Ovary (tissue), 9 donors: ENCODE measurements around the gene TMEM200A. TPM values are rescaled to one million over a fixed set of nuclear protein-coding genes. Genes with fewer than 3 reads are reported as not detected.

ENCODE experiments used
- DNase-seq, 5 donors: peaks; one replicate each; pipeline ENCODE4 v3.0.0-alpha.2; 2019 to 2020
- H3K27ac ChIP-seq, 2 donors: fragments of 200-600 bp; one replicate each; pipeline versions ENCODE4 v1.5.1 to v1.8.0; 2019 to 2022
- H3K27me3 ChIP-seq: fragments of 200-600 bp; one replicate; pipeline ENCODE4 v1.8.0; 2022
- H3K36me3 ChIP-seq: fragments of 200-600 bp; sonication (generic); one replicate; pipeline ENCODE4 v1.5.1; 2019
- H3K4me1 ChIP-seq: one replicate; pipeline ENCODE4 v1.8.1; 2013; ENCODE audit warnings: mild to moderate bottlenecking, moderate library complexity; ENCODE audit not compliant: insufficient read depth
- H3K4me3 ChIP-seq: fragments of 200-600 bp; sonication (generic); one replicate; pipeline ENCODE4 v1.5.1; 2017
- H3K9me3 ChIP-seq, 2 donors: fragments of 200-600 bp in 1 of 2; sonication (generic) in 1 of 2; one replicate each; pipeline versions ENCODE4 v1.5.1 to v1.8.1; 2013 to 2019; ENCODE audit warnings: mild to moderate bottlenecking in 1 of 2, moderate library complexity in 1 of 2
- CTCF ChIP-seq, 3 donors: fragments of 450-650 bp in 2 of 3; fragments of 200-600 bp in 1 of 3; IDR thresholded peaks; one replicate each; pipeline versions ENCODE4 v1.5.1 to v1.8.0; 2016 to 2022; ENCODE audit warnings: antibody characterized with exemption in 3 of 3, mild to moderate bottlenecking in 1 of 3
- EP300 ChIP-seq: sonication (generic); formaldehyde crosslinking; IDR thresholded peaks from one replicate; pipeline ENCODE4 v1.6.1; 2017; ENCODE audit warnings: antibody characterized with exemption
- POLR2A ChIP-seq: fragments of 450-650 bp; IDR thresholded peaks from one replicate; pipeline ENCODE4 v1.6.1; 2017; ENCODE audit warnings: antibody characterized with exemption, mild to moderate bottlenecking, moderate library complexity
- WGBS, 3 donors: extraction: QIAGEN DNeasy Blood & Tissue Kit in 1 of 3; methylation state at CpG; one replicate each; pipeline versions ENCODE4 v1.1.5 to v1.1.7; 2013 to 2017; 5-methylcytosine and 5-hydroxymethylcytosine counted together
- intact Hi-C, 4 donors: fragments of 100-400 bp; cut with DNase I; formaldehyde crosslinking; loops; one replicate each; pipeline versions ENCODE4 v1.11.0 to v1.15.1; 2022 to 2023
- polyA plus RNA-seq, 2 donors: library from polyadenylated mRNA; stranded (reverse); fragments of 200-250 nt in 1 of 2; fragments of 350-450 nt in 1 of 2; fragmentation: Illumina TruSeq in 1 of 2; extraction: RNeasy Lipid Tissue Mini Kit (QIAGEN cat#74804) in 1 of 2; gene quantifications; one replicate each; pipeline ENCODE4 v1.2.3, GENCODE V29; 2013 to 2014
- total RNA-seq, 7 donors: library from RNA; depleted of rRNA in 2 of 7; stranded (reverse); fragments of >200 nt in 2 of 7; fragmentation: NEBNext Ultra II Directional in 3 of 7; extraction: Animal tissue kit (Norgen Biotek cat#: 25700) in 3 of 7; gene quantifications; one replicate each; pipeline versions ENCODE4 v1.1.0 to v1.2.4, GENCODE V29; 2016 to 2023
- donor health status: DM: no; HTN: no; CAD: no; lungs with moderate emphysema.
- donor health status: DM: no; HTN: no; CAD: no.
- donor health status: Bipolar disorder and iron deficiency.
- donor health status: DM: yes; HTN: yes; CAD: no.
- donor health status: DM: no; HTN: no; CAD: no.
- donor health status: DM: yes; HTN: yes; CAD: no.

TMEM200A gene
- total and polyA plus RNA-seq, 9 donors = 8.2 to 32.5 (median 17.7) TPM

GRCh38 chr6:130473886-130474285, 108.1 kb downstream of the TMEM200A start:
- intact Hi-C loops = no loop called here

GRCh38 chr6:130482645-130483390, 117.0 kb downstream of the TMEM200A start:
- intact Hi-C loops = no loop called here

More at GRCh38 chr6:130473886-130474285, 108.1 kb downstream of the TMEM200A start:
- no peaks in the 10 kb centered on the region for H3K36me3 ChIP-seq
- no peak overlapping the region for H3K27ac ChIP-seq
- TF ChIP-seq POLR2A (no peak), CTCF (IDR thresholded peaks at IDR 0.05) (no peak), EP300 (no peak)
- H3K4me3 ChIP-seq = no peak overlapping the region
- WGBS, 3 donors = 86 to 91% (median 87%) methylated on average over 5 of the region's 5 CpGs
- H3K27me3 ChIP-seq = no peaks in the 10 kb centered on the region
- no peaks in the 10 kb centered on the region for H3K9me3 ChIP-seq
- no peaks in the 10 kb centered on the region for H3K4me1 ChIP-seq
- DNase-seq = no peak

GRCh38 chr6:130485870-130486269, 120.1 kb downstream of the TMEM200A start:
- no peaks in the 10 kb centered on the region for H3K36me3 ChIP-seq
- no peaks in the 10 kb centered on the region for H3K9me3 ChIP-seq
- no peaks in the 10 kb centered on the region for H3K27me3 ChIP-seq
- no peak for DNase-seq
- H3K4me1 ChIP-seq = peaks cover 4% of the 10 kb centered on the region
- 78 to 95% (median 93%) methylated on average over 3 of the region's 3 CpGs for whole genome bisulfite sequencing, 3 donors
- intact Hi-C loops = no loop called here
- no peak overlapping the region for H3K4me3 ChIP-seq
- H3K27ac ChIP-seq = no peak overlapping the region
- TF ChIP-seq EP300 (no peak), POLR2A (no peak), CTCF (IDR thresholded peaks at IDR 0.05) (no peak)

More at GRCh38 chr6:130482645-130483390, 117.0 kb downstream of the TMEM200A start:
- Histone ChIP-seq H3K27me3 (no peaks in the 10 kb centered on the region), H3K27ac (no peak overlapping the region), H3K4me3 (no peak overlapping the region), H3K36me3 (no peaks in the 10 kb centered on the region), H3K9me3 (no peaks in the 10 kb centered on the region), H3K4me1 (peaks cover 4% of the 10 kb centered on the region)
- DNase-seq = no peak
- TF ChIP-seq CTCF (IDR thresholded peaks at IDR 0.05) = no peak
- no peak for TF ChIP-seq EP300
- TF ChIP-seq POLR2A = no peak
- 84 to 87% (median 86%) methylated on average over 5 of the region's 5 CpGs for WGBS, 3 donors

- no peak for TF ChIP-seq POLR2A
- TF ChIP-seq EP300 = no peak
- no peak for TF ChIP-seq CTCF (IDR thresholded peaks at IDR 0.05)
- no peak overlapping the region for H3K4me3 ChIP-seq
- no peaks in the 10 kb centered on the region for H3K9me3 ChIP-seq
- 81 to 85% (median 84%) methylated on average over 7 of the region's 7 CpGs for WGBS, 3 donors
- peaks cover 4% of the 10 kb centered on the region for H3K4me1 ChIP-seq
- DNase-seq = no peak
- H3K36me3 ChIP-seq = no peaks in the 10 kb centered on the region
- H3K27ac ChIP-seq = no peak overlapping the region
- H3K27me3 ChIP-seq = no peaks in the 10 kb centered on the region
- intact Hi-C loops = no loop called here
Measured at GRCh38 chr6:130486417-130486816, 120.6 kb downstream of the TMEM200A start.
